WI38 (cell line): ENCODE results near the gene VCAN.

Experiments
- H3K4me3 ChIP-seq: 2 replicates; pipeline ENCODE4 v1.5.1; 2011; ENCODE audit warnings: low read depth, mild to moderate bottlenecking, control low read depth, low read length
- CTCF ChIP-seq: IDR thresholded peaks from 2 replicates; pipeline ENCODE4 v1.5.1; 2012; ENCODE audit warnings: low read depth, mild to moderate bottlenecking, control low read depth, low read length

The VCAN gene

GRCh38 chr5:83530193-83530592 is 58.6 kb downstream of the VCAN start:
- no peak for TF ChIP-seq CTCF

GRCh38 chr5:83531661-83532060 is 60.1 kb downstream of the VCAN start:
- H3K4me3 ChIP-seq: no peak overlapping the region
- no peak for TF ChIP-seq CTCF

More at GRCh38 chr5:83530193-83530592, 58.6 kb downstream of the VCAN start:
- no peak overlapping the region for H3K4me3 ChIP-seq

GRCh38 chr5:83538786-83539462 is 67.4 kb downstream of the VCAN start:
- H3K4me3 ChIP-seq: no peak overlapping the region
- TF ChIP-seq CTCF: no peak

- H3K4me3 ChIP-seq: no peak overlapping the region
- no peak for TF ChIP-seq CTCF
Measured at GRCh38 chr5:83539463-83539790, 67.9 kb downstream of the VCAN start.

GRCh38 chr5:83540105-83540504 is 68.6 kb downstream of the VCAN start:
- no peak overlapping the region for H3K4me3 ChIP-seq
- no peak for TF ChIP-seq CTCF

- no peak for TF ChIP-seq CTCF
- no peak overlapping the region for H3K4me3 ChIP-seq
Measured at GRCh38 chr5:83540783-83541182, 69.2 kb downstream of the VCAN start.

GRCh38 chr5:83542839-83543238 is 71.3 kb downstream of the VCAN start:
- no peak overlapping the region for H3K4me3 ChIP-seq
- no peak for TF ChIP-seq CTCF
